GM12878 (cell line): ENCODE results near the gene RPL36. TPM values are rescaled to one million over a fixed set of nuclear protein-coding genes. Genes with fewer than 3 reads are reported as not detected.
A peak's percentile ranks its signal among the peaks of the same experiment; 100 is the strongest.

Experiments used
- ASH2L ChIP-seq: fragments of 300-600, 200-600 bp; sonication (generic); IDR thresholded peaks from 2 replicates; pipeline ENCODE4 v1.6.1; 2017; ENCODE audit warnings: low read depth, mild to moderate bottlenecking, borderline replicate concordance
- BMI1 ChIP-seq: fragments of 450-650 bp; IDR thresholded peaks from 2 replicates; pipeline ENCODE4 v1.6.1; 2016; ENCODE audit warnings: mild to moderate bottlenecking, moderate library complexity, borderline replicate concordance
- CBX5 ChIP-seq: sonication (generic); IDR thresholded peaks from 2 replicates; pipeline ENCODE4 v1.6.1; 2016; ENCODE audit warnings: low read depth, moderate library complexity, mild to moderate bottlenecking, inconsistent platforms
- CHD2 ChIP-seq: IDR thresholded peaks from 2 replicates; pipeline ENCODE4 v1.6.1; 2011; ENCODE audit warnings: low read depth, low read length, improper control_type of control experiment, borderline replicate concordance
- JUND ChIP-seq: IDR thresholded peaks from 2 replicates; pipeline ENCODE4 v1.6.1; 2012; ENCODE audit warnings: low read depth, mild to moderate bottlenecking, low read length, improper control_type of control experiment, moderate library complexity
- MEF2B ChIP-seq: fragments of 450-650 bp; IDR thresholded peaks from 2 replicates; pipeline ENCODE4 v1.6.1; 2018; ENCODE audit warnings: mild to moderate bottlenecking, moderate library complexity; ENCODE audit not compliant: partially characterized antibody, poor library complexity, severe bottlenecking
- NFXL1 ChIP-seq: fragments of 450-650 bp; IDR thresholded peaks from 2 replicates; pipeline ENCODE4 v1.6.1; 2017; ENCODE audit warnings: antibody characterized with exemption, mild to moderate bottlenecking, borderline replicate concordance
- POLR2A ChIP-seq: IDR thresholded peaks from 2 replicates; pipeline ENCODE4 v1.6.1; 2011; ENCODE audit warnings: low read depth, mild to moderate bottlenecking, low read length
- RCOR1 ChIP-seq: conservative IDR thresholded peaks from 2 replicates; pipeline ENCODE4 v1.6.1; 2012; ENCODE audit warnings: low read depth, low read length, improper control_type of control experiment
- RUNX3 ChIP-seq: IDR thresholded peaks from 2 replicates; pipeline ENCODE4 v1.6.1; 2012; ENCODE audit warnings: low read length, inconsistent platforms
- SMC3 ChIP-seq: IDR thresholded peaks from 2 replicates; pipeline ENCODE4 v1.6.1; 2011; ENCODE audit warnings: low read length, improper control_type of control experiment, borderline replicate concordance
- SP1 ChIP-seq: IDR thresholded peaks from one replicate; pipeline ENCODE4 v1.6.1; 2011; ENCODE audit warnings: low read depth, low read length
- STAT1 ChIP-seq: fragments of 450-650 bp; conservative IDR thresholded peaks from 2 replicates; pipeline ENCODE4 v1.6.1; 2014; ENCODE audit warnings: antibody characterized with exemption, mild to moderate bottlenecking
- STAT3 ChIP-seq: IDR thresholded peaks from 2 replicates; pipeline ENCODE4 v1.6.1; 2011; ENCODE audit warnings: low read depth, low read length, improper control_type of control experiment
- TCF3 ChIP-seq: IDR thresholded peaks from 2 replicates; pipeline ENCODE4 v1.6.1; 2012; ENCODE audit warnings: low read depth, mild to moderate bottlenecking, low read length, borderline replicate concordance; ENCODE audit not compliant: insufficient read depth
- ZNF207 ChIP-seq: fragments of 450-650 bp; IDR thresholded peaks from 2 replicates; pipeline ENCODE4 v1.6.1; 2014; ENCODE audit warnings: antibody characterized with exemption, mild to moderate bottlenecking, borderline replicate concordance
- ZNF384 ChIP-seq: IDR thresholded peaks from 2 replicates; pipeline ENCODE4 v1.6.1; 2012; ENCODE audit warnings: low read depth, mild to moderate bottlenecking, low read length, improper control_type of control experiment, borderline replicate concordance
- ZSCAN29 ChIP-seq: fragments of 450-650 bp; IDR thresholded peaks from 2 replicates; pipeline ENCODE4 v1.6.1; 2017; ENCODE audit warnings: mild to moderate bottlenecking, moderate library complexity
- polyA plus RNA-seq, 11 experiments: library from polyadenylated mRNA; depleted of rRNA in 4 of 11; unstranded in 6 of 11; stranded (reverse) in 5 of 11; fragments of >200 nt; fragmentation: Nextera tagmentation in 4 of 11; fragmentation: Illumina TruSeq in 1 of 11; extraction: Ambion mirVana in 4 of 11; extraction: Trizol in 1 of 11; gene quantifications; 1 replicate in 1 of 11; 2 replicates in 10 of 11; pipeline versions ENCODE4 v1.2.1 to v1.2.3, GENCODE V29; 2011 to 2016; ENCODE audit warnings: inconsistent platforms in 2 of 11, missing spikeins in 2 of 11, low read depth in 1 of 11
- total RNA-seq, 4 experiments: library from RNA; depleted of rRNA in 3 of 4; stranded (reverse); fragments of >200 nt in 3 of 4; fragmentation: Illumina TruSeq in 1 of 4; extraction: Trizol in 1 of 4; gene quantifications; 2 replicates each; pipeline versions ENCODE4 v1.2.1 to v1.2.3, GENCODE V29; 2013 to 2021
- TF ChIP-seq, protein P1 (sequence below): IDR thresholded peaks from 2 replicates; pipeline ENCODE4 v1.6.1; 2012; ENCODE audit warnings: low read length, inconsistent platforms
- TF ChIP-seq, protein P2 (sequence below): fragments of 450-650 bp; IDR thresholded peaks from 2 replicates; pipeline ENCODE4 v1.6.1; 2017; ENCODE audit warnings: borderline replicate concordance
- TF ChIP-seq, protein P3 (sequence below): IDR thresholded peaks from 2 replicates; pipeline ENCODE4 v1.6.1; 2012; ENCODE audit warnings: low read depth, low read length, improper control_type of control experiment
- TF ChIP-seq, protein P4 (sequence below): fragments of 450-650 bp; IDR thresholded peaks from 2 replicates; pipeline ENCODE4 v1.6.1; 2017; ENCODE audit warnings: low read depth, mild to moderate bottlenecking, moderate library complexity
- TF ChIP-seq, protein P5 (sequence below): fragments of 450-650 bp; IDR thresholded peaks from 2 replicates; pipeline ENCODE4 v1.6.1; 2018; ENCODE audit warnings: mild to moderate bottlenecking, low read depth, moderate library complexity; ENCODE audit not compliant: partially characterized antibody

Gene RPL36
- total and polyA plus RNA-seq, 10 of the 15 experiments (the other 5 are each of a cell fraction or from before 2014, with no cell fraction given): 374 to 4,942 (median 2,053) TPM

DNA sequence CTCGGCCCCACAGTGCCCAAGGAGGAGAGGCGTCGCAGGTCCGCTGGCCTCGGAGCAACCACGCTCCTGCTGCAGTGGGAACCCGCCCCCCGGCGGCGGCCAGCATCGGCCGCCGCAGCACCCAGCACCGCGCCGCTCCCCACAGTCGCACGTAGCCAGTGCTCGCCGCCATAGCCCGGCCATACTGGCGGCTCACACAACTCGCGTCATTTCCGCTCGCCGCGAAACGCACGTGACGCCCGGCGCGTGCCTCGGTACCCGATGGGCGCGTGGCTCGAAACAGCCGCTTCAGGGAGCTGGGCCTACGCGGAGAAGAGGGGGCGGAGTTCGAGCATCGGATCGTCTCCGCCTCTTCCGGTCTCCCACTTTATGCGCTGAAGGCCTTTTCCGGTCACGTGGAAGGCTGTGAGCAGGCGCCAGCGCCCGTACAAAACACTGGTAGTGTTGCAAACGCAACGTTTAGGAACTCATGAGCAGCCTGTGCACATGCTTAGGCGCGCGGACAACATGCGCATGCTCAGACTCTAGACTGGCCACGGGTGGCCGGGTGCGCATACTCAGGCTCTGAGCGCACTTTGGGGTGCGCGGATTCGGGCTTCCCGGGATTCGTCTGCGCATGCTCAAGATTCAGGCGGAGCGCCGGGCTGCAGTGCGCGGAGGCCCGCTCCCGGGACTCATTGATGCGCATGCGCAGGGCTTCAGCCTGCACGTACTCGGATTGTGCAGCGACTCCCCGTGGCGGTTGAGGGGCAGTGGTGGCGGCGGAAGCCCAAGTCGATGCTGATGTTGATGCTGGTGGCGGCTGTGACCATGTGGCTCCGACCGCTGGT lies 30.1 kb downstream of the RPL36 start, which contains the start of the genes CATSPERD and LONP1 (continued):
- TF ChIP-seq, protein P1, sequence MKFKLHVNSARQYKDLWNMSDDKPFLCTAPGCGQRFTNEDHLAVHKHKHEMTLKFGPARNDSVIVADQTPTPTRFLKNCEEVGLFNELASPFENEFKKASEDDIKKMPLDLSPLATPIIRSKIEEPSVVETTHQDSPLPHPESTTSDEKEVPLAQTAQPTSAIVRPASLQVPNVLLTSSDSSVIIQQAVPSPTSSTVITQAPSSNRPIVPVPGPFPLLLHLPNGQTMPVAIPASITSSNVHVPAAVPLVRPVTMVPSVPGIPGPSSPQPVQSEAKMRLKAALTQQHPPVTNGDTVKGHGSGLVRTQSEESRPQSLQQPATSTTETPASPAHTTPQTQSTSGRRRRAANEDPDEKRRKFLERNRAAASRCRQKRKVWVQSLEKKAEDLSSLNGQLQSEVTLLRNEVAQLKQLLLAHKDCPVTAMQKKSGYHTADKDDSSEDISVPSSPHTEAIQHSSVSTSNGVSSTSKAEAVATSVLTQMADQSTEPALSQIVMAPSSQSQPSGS: no peak
- no peak for TF ChIP-seq ZSCAN29
- TF ChIP-seq CHD2: peak; percentile 57; the same call in 1 of the 2 replicates
- TF ChIP-seq, protein P2, sequence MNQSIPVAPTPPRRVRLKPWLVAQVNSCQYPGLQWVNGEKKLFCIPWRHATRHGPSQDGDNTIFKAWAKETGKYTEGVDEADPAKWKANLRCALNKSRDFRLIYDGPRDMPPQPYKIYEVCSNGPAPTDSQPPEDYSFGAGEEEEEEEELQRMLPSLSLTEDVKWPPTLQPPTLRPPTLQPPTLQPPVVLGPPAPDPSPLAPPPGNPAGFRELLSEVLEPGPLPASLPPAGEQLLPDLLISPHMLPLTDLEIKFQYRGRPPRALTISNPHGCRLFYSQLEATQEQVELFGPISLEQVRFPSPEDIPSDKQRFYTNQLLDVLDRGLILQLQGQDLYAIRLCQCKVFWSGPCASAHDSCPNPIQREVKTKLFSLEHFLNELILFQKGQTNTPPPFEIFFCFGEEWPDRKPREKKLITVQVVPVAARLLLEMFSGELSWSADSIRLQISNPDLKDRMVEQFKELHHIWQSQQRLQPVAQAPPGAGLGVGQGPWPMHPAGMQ: no peak
- no peak for TF ChIP-seq STAT3
- TF ChIP-seq, protein P3, sequence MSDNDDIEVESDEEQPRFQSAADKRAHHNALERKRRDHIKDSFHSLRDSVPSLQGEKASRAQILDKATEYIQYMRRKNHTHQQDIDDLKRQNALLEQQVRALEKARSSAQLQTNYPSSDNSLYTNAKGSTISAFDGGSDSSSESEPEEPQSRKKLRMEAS: peak; percentile 99
- no peak for TF ChIP-seq MEF2B
- TF ChIP-seq TCF3: 0 out of 2 replicates have a peak, but pooled peaks have one; percentile 60
- TF ChIP-seq JUND: 0 out of 2 replicates have a peak, but pooled peaks have one; percentile 19
- no peak for TF ChIP-seq NFXL1
- TF ChIP-seq, protein P4, sequence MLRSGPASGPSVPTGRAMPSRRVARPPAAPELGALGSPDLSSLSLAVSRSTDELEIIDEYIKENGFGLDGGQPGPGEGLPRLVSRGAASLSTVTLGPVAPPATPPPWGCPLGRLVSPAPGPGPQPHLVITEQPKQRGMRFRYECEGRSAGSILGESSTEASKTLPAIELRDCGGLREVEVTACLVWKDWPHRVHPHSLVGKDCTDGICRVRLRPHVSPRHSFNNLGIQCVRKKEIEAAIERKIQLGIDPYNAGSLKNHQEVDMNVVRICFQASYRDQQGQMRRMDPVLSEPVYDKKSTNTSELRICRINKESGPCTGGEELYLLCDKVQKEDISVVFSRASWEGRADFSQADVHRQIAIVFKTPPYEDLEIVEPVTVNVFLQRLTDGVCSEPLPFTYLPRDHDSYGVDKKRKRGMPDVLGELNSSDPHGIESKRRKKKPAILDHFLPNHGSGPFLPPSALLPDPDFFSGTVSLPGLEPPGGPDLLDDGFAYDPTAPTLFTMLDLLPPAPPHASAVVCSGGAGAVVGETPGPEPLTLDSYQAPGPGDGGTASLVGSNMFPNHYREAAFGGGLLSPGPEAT: peak; percentile 97
- no peak; the same call in 1 of the 2 replicates for TF ChIP-seq ASH2L
- TF ChIP-seq ZNF207: peak; percentile 65
- no peak for TF ChIP-seq ZNF384
- TF ChIP-seq, protein P5, sequence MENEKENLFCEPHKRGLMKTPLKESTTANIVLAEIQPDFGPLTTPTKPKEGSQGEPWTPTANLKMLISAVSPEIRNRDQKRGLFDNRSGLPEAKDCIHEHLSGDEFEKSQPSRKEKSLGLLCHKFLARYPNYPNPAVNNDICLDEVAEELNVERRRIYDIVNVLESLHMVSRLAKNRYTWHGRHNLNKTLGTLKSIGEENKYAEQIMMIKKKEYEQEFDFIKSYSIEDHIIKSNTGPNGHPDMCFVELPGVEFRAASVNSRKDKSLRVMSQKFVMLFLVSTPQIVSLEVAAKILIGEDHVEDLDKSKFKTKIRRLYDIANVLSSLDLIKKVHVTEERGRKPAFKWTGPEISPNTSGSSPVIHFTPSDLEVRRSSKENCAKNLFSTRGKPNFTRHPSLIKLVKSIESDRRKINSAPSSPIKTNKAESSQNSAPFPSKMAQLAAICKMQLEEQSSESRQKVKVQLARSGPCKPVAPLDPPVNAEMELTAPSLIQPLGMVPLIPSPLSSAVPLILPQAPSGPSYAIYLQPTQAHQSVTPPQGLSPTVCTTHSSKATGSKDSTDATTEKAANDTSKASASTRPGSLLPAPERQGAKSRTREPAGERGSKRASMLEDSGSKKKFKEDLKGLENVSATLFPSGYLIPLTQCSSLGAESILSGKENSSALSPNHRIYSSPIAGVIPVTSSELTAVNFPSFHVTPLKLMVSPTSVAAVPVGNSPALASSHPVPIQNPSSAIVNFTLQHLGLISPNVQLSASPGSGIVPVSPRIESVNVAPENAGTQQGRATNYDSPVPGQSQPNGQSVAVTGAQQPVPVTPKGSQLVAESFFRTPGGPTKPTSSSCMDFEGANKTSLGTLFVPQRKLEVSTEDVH: peak; percentile 45
- 0 out of 2 replicates have a peak, but pooled peaks have one; percentile 55 for TF ChIP-seq STAT1
- peak; percentile 60 for TF ChIP-seq SP1
- TF ChIP-seq RUNX3: peak; percentile 72
- no peak for TF ChIP-seq RCOR1
- peak; percentile 38; the same call in 1 of the 2 replicates for TF ChIP-seq SMC3
- TF ChIP-seq POLR2A: peak; percentile 90
- no peak; the same call in 1 of the 2 replicates for TF ChIP-seq CBX5
- TF ChIP-seq BMI1: no peak
